Uterus (tissue), 2 donors: ENCODE measurements around the gene RPUSD2.

Experiments
- CTCF ChIP-seq, 4 experiments: fragments of 200-600 bp in 2 of 4; fragments of 450-650 bp in 2 of 4; sonication (generic) in 2 of 4; IDR thresholded peaks; one replicate each; pipeline ENCODE4 v1.5.1; 2016 to 2019; ENCODE audit warnings: antibody characterized with exemption in 4 of 4, mild to moderate bottlenecking in 2 of 4, moderate library complexity in 1 of 4
- POLR2A ChIP-seq, 2 donors: fragments of 450-650 bp; IDR thresholded peaks; one replicate each; pipeline ENCODE4 v1.6.1; 2016; ENCODE audit warnings: antibody characterized with exemption in 2 of 2, mild to moderate bottlenecking in 1 of 2, moderate library complexity in 1 of 2

DNA sequence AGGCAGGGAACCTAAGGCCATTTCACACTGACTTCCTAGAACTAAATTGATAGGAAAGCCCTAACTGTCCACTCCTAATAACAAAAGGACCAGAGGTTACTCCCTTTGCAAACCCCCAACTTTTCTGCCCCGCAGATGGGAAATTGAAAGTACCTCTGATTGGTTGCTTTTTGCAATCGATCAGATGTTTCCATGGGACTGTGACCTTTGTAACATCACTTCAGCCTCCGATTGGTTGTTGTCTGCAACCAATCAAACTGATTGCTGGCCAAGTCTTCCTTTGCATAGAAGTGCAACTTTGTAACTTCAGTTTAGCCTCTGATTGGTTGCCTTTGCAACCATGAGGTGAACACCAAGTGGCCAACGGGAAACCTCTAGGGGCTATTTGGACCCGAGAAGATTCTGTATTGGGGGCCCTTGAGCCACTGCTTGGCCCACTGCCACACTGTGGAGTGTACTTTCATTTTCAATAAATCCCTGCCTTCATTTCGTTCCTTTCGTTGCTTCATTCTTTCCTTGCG is 13.7 kb downstream of the RPUSD2 start:
- no peak for TF ChIP-seq CTCF (IDR thresholded peaks at IDR 0.05)
- no peak for TF ChIP-seq POLR2A (IDR thresholded peaks at IDR 0.05)
